GM12878 (cell line): ENCODE results near the gene SRM. TPM values are rescaled to one million over a fixed set of nuclear protein-coding genes. Genes with fewer than 3 reads are reported as not detected.

Source experiments
- ATAC-seq: fragments of 200-7000 bp; cut with Tn5 transposase; 3 replicates; pipeline ENCODE4 v1.9.1; 2020; ENCODE audit warnings: mild to moderate bottlenecking, moderate library complexity
- Bru-seq: library from RNA; stranded (reverse); fragments of 400-500 nt; gene quantifications from one replicate; lab custom pipeline; 2021; lab: Mats Ljungman, UMichigan
- BruChase-seq, 2 experiments: library from RNA; stranded (reverse); fragments of 400-500 nt; gene quantifications; one replicate each; lab custom pipeline; 2021; lab: Mats Ljungman, UMichigan
- BruUV-seq: library from RNA; stranded (reverse); fragments of 400-500 nt; replicated peaks from 2 replicates; lab custom pipeline; 2021; lab: Mats Ljungman, UMichigan
- CTCF ChIA-PET: fragments of 300-600 bp; sonication (Branson Sonifier 250); formaldehyde crosslinking; extraction: SDS; loops from one replicate; lab custom pipeline; 2021; ENCODE audit warnings: inconsistent platforms; lab: Yijun Ruan, JAX
- POLR2A ChIA-PET: fragments of 350-600 bp; formaldehyde crosslinking; extraction: SDS; loops from one replicate; lab custom pipeline; 2021; ENCODE audit warnings: inconsistent platforms; lab: Charles Lee
- RAD21 ChIA-PET: fragments of 300-600 bp; sonication (Branson Sonifier 250); formaldehyde crosslinking; loops from one replicate; lab custom pipeline; 2023; ENCODE audit warnings: antibody characterized with exemption; ENCODE audit not compliant: unreplicated experiment; lab: Charles Lee
- SMC1A ChIA-PET: fragments of 300-600 bp; sonication (Branson Sonifier 250); formaldehyde crosslinking; loops from one replicate; lab custom pipeline; 2023; ENCODE audit not compliant: unreplicated experiment, uncharacterized antibody; lab: Charles Lee
- DNase-seq: peaks from one replicate; pipeline ENCODE4 v3.0.0-alpha.2; 2011; ENCODE audit warnings: low read depth, low spot score
- FAIRE-seq: peaks from 3 replicates; lab custom pipeline; 2011; peaks lifted over from hg19 to GRCh38; lab: Jason Lieb, UNC
- H2AFZ ChIP-seq: 2 replicates; pipeline ENCODE4 v1.6.0; 2011; ENCODE audit warnings: low read depth, low read length, control low read depth; ENCODE audit not compliant: control insufficient read depth
- H3K27ac ChIP-seq: 2 replicates; pipeline ENCODE4 v1.5.1; 2011; ENCODE audit warnings: control low read depth; ENCODE audit not compliant: control insufficient read depth, insufficient read depth
- H3K27me3 ChIP-seq, 2 experiments: replicated peaks in 1 of 2; 2 replicates each; pipeline versions ENCODE4 v1.6.0 to v1.6.1; 2011; ENCODE audit warnings: low read length in 1 of 2; ENCODE audit not compliant: control insufficient read depth in 2 of 2, insufficient read depth in 2 of 2
- H3K36me3 ChIP-seq, 2 experiments: 2 replicates each; pipeline ENCODE4 v1.5.1; 2011; ENCODE audit warnings: low read length in 1 of 2; ENCODE audit not compliant: control insufficient read depth in 2 of 2, insufficient read depth in 2 of 2
- H3K4me1 ChIP-seq: 2 replicates; pipeline ENCODE4 v1.6.1; 2011; ENCODE audit warnings: mild to moderate bottlenecking, low read length, moderate library complexity, mixed read lengths; ENCODE audit not compliant: control insufficient read depth, insufficient read depth
- H3K4me2 ChIP-seq: 2 replicates; pipeline ENCODE4 v1.6.0; 2011; ENCODE audit warnings: control low read depth; ENCODE audit not compliant: control insufficient read depth, insufficient read depth
- H3K4me3 ChIP-seq: fragments of 200-600 bp; sonication (generic); 2 replicates; pipeline ENCODE4 v1.5.1; 2016
- H3K79me2 ChIP-seq: 2 replicates; pipeline ENCODE4 v1.6.0; 2011; ENCODE audit warnings: low read length; ENCODE audit not compliant: control insufficient read depth, insufficient read depth
- H3K9ac ChIP-seq: 2 replicates; pipeline ENCODE4 v1.8.0; 2011; ENCODE audit warnings: low read length, control low read depth, mixed read lengths; ENCODE audit not compliant: control insufficient read depth, insufficient read depth
- H3K9me3 ChIP-seq: replicated peaks from 3 replicates; pipeline ENCODE4 v1.5.1; 2011; ENCODE audit warnings: mild to moderate bottlenecking, low read length; ENCODE audit not compliant: control insufficient read depth, insufficient read depth
- H4K20me1 ChIP-seq: 2 replicates; pipeline ENCODE4 v1.6.0; 2011; ENCODE audit not compliant: control insufficient read depth, insufficient read depth
- BMI1 ChIP-seq: fragments of 450-650 bp; IDR thresholded peaks from 2 replicates; pipeline ENCODE4 v1.6.1; 2016; ENCODE audit warnings: mild to moderate bottlenecking, moderate library complexity, borderline replicate concordance
- CREM ChIP-seq: IDR thresholded peaks from 2 replicates; pipeline ENCODE4 v1.6.1; 2014; ENCODE audit warnings: antibody characterized with exemption, low read depth
- DPF2 ChIP-seq: fragments of 450-650 bp; IDR thresholded peaks from 2 replicates; pipeline ENCODE4 v1.6.1; 2017; ENCODE audit warnings: mild to moderate bottlenecking
- EED ChIP-seq: sonication (generic); IDR thresholded peaks from 2 replicates; pipeline ENCODE4 v1.6.1; 2016; ENCODE audit warnings: antibody characterized with exemption, low read depth
- ETV6 ChIP-seq, 2 experiments: fragments of 450-650 bp in 1 of 2; IDR thresholded peaks in 1 of 2; conservative IDR thresholded peaks in 1 of 2; 2 replicates each; pipeline ENCODE4 v1.6.1; 2014; ENCODE audit warnings: antibody characterized with exemption in 1 of 2, borderline replicate concordance in 1 of 2, low read depth in 1 of 2, mild to moderate bottlenecking in 1 of 2, moderate library complexity in 1 of 2
- HCFC1 ChIP-seq: fragments of 150-350 bp; IDR thresholded peaks from 2 replicates; pipeline ENCODE4 v1.6.1; 2014; ENCODE audit warnings: low read length
- JUND ChIP-seq: IDR thresholded peaks from 2 replicates; pipeline ENCODE4 v1.6.1; 2012; ENCODE audit warnings: low read depth, mild to moderate bottlenecking, low read length, improper control_type of control experiment, moderate library complexity
- MTA2 ChIP-seq: fragments of 450-650 bp; IDR thresholded peaks from 2 replicates; pipeline ENCODE4 v1.6.1; 2016; ENCODE audit warnings: low read depth, mild to moderate bottlenecking, moderate library complexity
- PML ChIP-seq: IDR thresholded peaks from 2 replicates; pipeline ENCODE4 v1.6.1; 2012; ENCODE audit warnings: low read length, inconsistent platforms
- STAT3 ChIP-seq: IDR thresholded peaks from 2 replicates; pipeline ENCODE4 v1.6.1; 2011; ENCODE audit warnings: low read depth, low read length, improper control_type of control experiment
- USF2 ChIP-seq: IDR thresholded peaks from 2 replicates; pipeline ENCODE4 v1.6.1; 2011; ENCODE audit warnings: low read depth, low read length, improper control_type of control experiment, borderline replicate concordance
- WGBS: methylation state at CpG from one replicate; pipeline ENCODE4 v1.1.6; 2016; ENCODE audit warnings: low lambda C conversion rate; ENCODE audit not compliant: insufficient replicate concordance, insufficient coverage; ENCODE audit errors: missing lambda C conversion rate; 5-methylcytosine and 5-hydroxymethylcytosine counted together
- in situ Hi-C: fragments of 300-500 bp; cut with MboI; formaldehyde crosslinking; loops from 9 replicates; pipeline ENCODE4 v1.14.3; 2018; ENCODE audit warnings: mixed read lengths
- intact Hi-C: fragments of 100-400 bp; cut with micrococcal nuclease; formaldehyde crosslinking; loops from one replicate; pipeline ENCODE4 v1.14.2; 2022; ENCODE audit not compliant: unreplicated experiment
- long read RNA-seq, 2 experiments: library from polyadenylated mRNA; unstranded; transcript quantifications; one replicate each; pipeline ENCODE4 v2.0.0, GENCODE V29; 2019 to 2020
- polyA minus RNA-seq, 3 experiments: library from RNA; depleted of rRNA, polyadenylated mRNA; stranded (reverse); fragments of >200 nt; gene quantifications; 2 replicates each; pipeline ENCODE4 v1.2.3, GENCODE V29; 2011
- polyA plus RNA-seq, 11 experiments: library from polyadenylated mRNA; depleted of rRNA in 4 of 11; unstranded in 6 of 11; stranded (reverse) in 5 of 11; fragments of >200 nt; fragmentation: Nextera tagmentation in 4 of 11; fragmentation: Illumina TruSeq in 1 of 11; extraction: Ambion mirVana in 4 of 11; extraction: Trizol in 1 of 11; gene quantifications; 1 replicate in 1 of 11; 2 replicates in 10 of 11; pipeline versions ENCODE4 v1.2.1 to v1.2.3, GENCODE V29; 2011 to 2016; ENCODE audit warnings: inconsistent platforms in 2 of 11, missing spikeins in 2 of 11, low read depth in 1 of 11
- total RNA-seq, 4 experiments: library from RNA; depleted of rRNA in 3 of 4; stranded (reverse); fragments of >200 nt in 3 of 4; fragmentation: Illumina TruSeq in 1 of 4; extraction: Trizol in 1 of 4; gene quantifications; 2 replicates each; pipeline versions ENCODE4 v1.2.1 to v1.2.3, GENCODE V29; 2013 to 2021
- TF ChIP-seq, protein P1 (sequence below): IDR thresholded peaks from 2 replicates; pipeline ENCODE4 v1.6.1; 2012; ENCODE audit warnings: low read depth, low read length, improper control_type of control experiment

The SRM gene
- total RNA-seq (2013; cell fraction: nucleolus; rRNA removed) = 17.2 and 20.5 TPM in 2 replicates
- 49.9 and 81.2 TPM in 2 replicates for total RNA-seq (2014; rRNA removed)
- 40.6 and 43.0 TPM in 2 replicates for total RNA-seq (2014; rRNA removed; fragmentation: Illumina TruSeq; extraction: Trizol)
- 249 and 255 TPM in 2 replicates for total RNA-seq (2021)
- polyA plus RNA-seq (2011; ENCODE audit: low read depth) = 48.6 TPM
- polyA plus RNA-seq (2011; rRNA removed) = 11.0 and 22.2 TPM in 2 replicates
- polyA plus RNA-seq (2011; cell fraction: cytosol; rRNA removed) = 70.7 and 73.8 TPM in 2 replicates
- polyA plus RNA-seq (2011; cell fraction: nucleus; rRNA removed) = 44.6 and 69.9 TPM in 2 replicates
- 130 and 136 TPM in 2 replicates for polyA plus RNA-seq (2012)
- 59.5 and 133 TPM in 2 replicates for polyA plus RNA-seq (2014; fragmentation: Illumina TruSeq; extraction: Trizol)
- polyA plus RNA-seq (2014; fragmentation: Nextera tagmentation; extraction: Ambion mirVana) = 10 to 100 TPM; 16.7 to 46.6 TPM
- 142 and 185 TPM in 2 replicates for polyA plus RNA-seq (2014; rRNA removed)
- polyA plus RNA-seq (2016; fragmentation: Nextera tagmentation; extraction: Ambion mirVana) = 100 to 1,000 TPM in 1 of 2 experiments, 10 to 100 TPM in 1; 81.1 to 155 TPM
- polyA minus RNA-seq (2011; rRNA and poly(A)+ RNA removed) = 40.4 and 67.7 TPM in 2 replicates
- 56.3 and 73.1 TPM in 2 replicates for polyA minus RNA-seq (2011; cell fraction: cytosol; rRNA and poly(A)+ RNA removed)
- 15.0 and 34.0 TPM in 2 replicates for polyA minus RNA-seq (2011; cell fraction: nucleus; rRNA and poly(A)+ RNA removed)
- percentile 64 among the genes with signal in this experiment for Bru-seq, nascent RNA
- percentile 80 among the genes with signal in this experiment for BruChase-seq, experiment 1, labeled RNA remaining after a 6-hour chase
- percentile 68 among the genes with signal in this experiment for BruChase-seq, experiment 2, labeled RNA remaining after a 2-hour chase
- long read RNA-seq, experiment 1, transcript SRM-201 (8 exons, 1,266 nt) = major isoform, 52 of 57 reads
- long read RNA-seq, experiment 1, partial matches to known transcripts = 3 of 57 reads
- long read RNA-seq, experiment 1, other reads (novel, unspliced or antisense) = 2 of 57 reads
- long read RNA-seq, experiment 2, partial matches to known transcripts = 5 of 6 reads
- long read RNA-seq, experiment 2, other reads (novel, unspliced or antisense) = 0 of 6 reads

GRCh38 chr1:11059968-11060830, at the start of gene SRM:
Gene SRM, minus strand, starts transcription at chr1:11060018. Its CDS starts 75 bp downstream, at chr1:11059943.
- under 1% methylated on average over 70 of the region's 83 CpGs for WGBS
- Histone ChIP-seq H4K20me1 (no peaks in the 10 kb centered on the region), H3K36me3 (peaks cover 8 to 9% of the 10 kb centered on the region in 2 experiments), H3K27ac (peak within 1 kb of the TSS; percentile 85), H3K79me2 (peaks cover 35% of the 10 kb centered on the region), H3K4me1 (peaks cover 26% of the 10 kb centered on the region), H3K9me3 (no peaks in the 10 kb centered on the region; the same call in 2 of the 3 replicates), H3K4me3 (peak within 1 kb of the TSS; percentile 95), H3K9ac (peak within 1 kb of the TSS; percentile 79), H3K4me2 (peak within 1 kb of the TSS; percentile 89), H2AFZ (peak within 1 kb of the TSS; percentile 81), H3K27me3 (no peaks in the 10 kb centered on the region)
- CTCF ChIA-PET = interaction anchor here (1.1 to 5.1 kb wide), 4 partner anchors 11 to 182 kb away, joined by 3 to 36 read pairs (median 8); no protein-coding TSS in a partner anchor
- in situ Hi-C loops (no loop called here), intact Hi-C loops (loop anchor here (1.0 kb wide), 1 partner anchor 39 kb away; the partner anchor contains the start of gene EXOSC10)
- SMC1A ChIA-PET = interaction anchor here (0.7 to 3.8 kb wide), 5 partner anchors 13 to 181 kb away, joined by 3 to 25 read pairs (median 3); partner anchors contain the start of gene TARDBP
- RAD21 ChIA-PET = interaction anchor here (0.6 to 1.6 kb wide), 3 partner anchors 23 to 205 kb away, joined by 3 to 11 read pairs (median 3); no protein-coding TSS in a partner anchor
- TSS peak; percentile 96 for BruUV-seq
- POLR2A ChIA-PET = interaction anchor here (1.0 to 1.4 kb wide), 4 partner anchors 11 to 39 kb away, joined by 3 to 4 read pairs (median 3); no protein-coding TSS in a partner anchor
- ATAC-seq (peak; percentile 94), FAIRE-seq (peak; percentile 72), DNase-seq (peak; percentile 40)
- TF ChIP-seq MTA2 (no peak), EED (no peak), ETV6 (conservative IDR thresholded peaks at IDR 0.05 in 1 of 2, IDR thresholded peaks at IDR 0.05 in 1 of 2; ENCODE audit: borderline replicate concordance in 1 of 2, low read depth in 1 of 2) (no peak), STAT3 (no peak), USF2 (peak; percentile 53), PML (0 out of 2 replicates have a peak, but pooled peaks have one; percentile 54), DPF2 (peak; percentile 32; the same call in 1 of the 2 replicates), JUND (no peak), CREM (no peak), BMI1 (no peak), HCFC1 (peak; percentile 42)
- TF ChIP-seq, protein P1, sequence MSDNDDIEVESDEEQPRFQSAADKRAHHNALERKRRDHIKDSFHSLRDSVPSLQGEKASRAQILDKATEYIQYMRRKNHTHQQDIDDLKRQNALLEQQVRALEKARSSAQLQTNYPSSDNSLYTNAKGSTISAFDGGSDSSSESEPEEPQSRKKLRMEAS = peak; percentile 90; the same call in 1 of the 2 replicates
